ENCODE data around the gene PCDH15. TPM values are rescaled to one million over a fixed set of nuclear protein-coding genes. Genes with fewer than 3 reads are reported as not detected.

PCDH15 gene
- total RNA-seq, 4 donors from 2014 or later, result 0.32 TPM; not detected in 3

DNA sequence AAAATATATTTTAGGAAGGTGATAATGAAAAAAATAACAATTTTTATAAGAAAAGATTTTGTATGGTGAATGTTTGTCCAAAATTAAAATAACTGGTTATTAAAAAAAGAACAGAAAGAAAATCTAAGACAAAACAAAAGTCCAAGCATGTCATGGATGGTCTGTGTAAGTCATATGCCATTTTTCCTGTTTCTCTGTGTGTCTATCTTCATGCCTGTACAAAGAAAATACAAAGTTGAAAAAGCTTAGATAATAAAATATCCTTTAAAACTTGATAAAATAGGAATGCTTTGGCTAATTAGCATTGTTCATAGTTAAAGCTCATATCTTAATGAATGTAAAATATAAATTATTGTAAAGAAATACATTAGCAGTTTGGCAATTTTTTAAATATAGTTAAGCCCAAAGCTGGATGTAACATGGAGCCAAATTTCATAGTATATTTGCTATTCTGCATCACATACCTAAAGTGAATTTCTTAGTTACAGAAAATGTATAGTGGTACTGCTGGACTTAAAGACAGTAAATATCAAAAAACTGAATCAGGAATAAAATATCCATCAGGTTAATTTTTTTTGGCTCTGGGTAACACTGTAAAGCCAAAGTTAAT lies 661.1 kb downstream of the PCDH15 start:
- DNase-seq (ENCODE audit: low spot score) (no peak), ATAC-seq (ENCODE audit: low FRiP score) (no peak)
- TF ChIP-seq, protein P1, sequence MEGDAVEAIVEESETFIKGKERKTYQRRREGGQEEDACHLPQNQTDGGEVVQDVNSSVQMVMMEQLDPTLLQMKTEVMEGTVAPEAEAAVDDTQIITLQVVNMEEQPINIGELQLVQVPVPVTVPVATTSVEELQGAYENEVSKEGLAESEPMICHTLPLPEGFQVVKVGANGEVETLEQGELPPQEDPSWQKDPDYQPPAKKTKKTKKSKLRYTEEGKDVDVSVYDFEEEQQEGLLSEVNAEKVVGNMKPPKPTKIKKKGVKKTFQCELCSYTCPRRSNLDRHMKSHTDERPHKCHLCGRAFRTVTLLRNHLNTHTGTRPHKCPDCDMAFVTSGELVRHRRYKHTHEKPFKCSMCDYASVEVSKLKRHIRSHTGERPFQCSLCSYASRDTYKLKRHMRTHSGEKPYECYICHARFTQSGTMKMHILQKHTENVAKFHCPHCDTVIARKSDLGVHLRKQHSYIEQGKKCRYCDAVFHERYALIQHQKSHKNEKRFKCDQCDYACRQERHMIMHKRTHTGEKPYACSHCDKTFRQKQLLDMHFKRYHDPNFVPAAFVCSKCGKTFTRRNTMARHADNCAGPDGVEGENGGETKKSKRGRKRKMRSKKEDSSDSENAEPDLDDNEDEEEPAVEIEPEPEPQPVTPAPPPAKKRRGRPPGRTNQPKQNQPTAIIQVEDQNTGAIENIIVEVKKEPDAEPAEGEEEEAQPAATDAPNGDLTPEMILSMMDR (IDR thresholded peaks at IDR 0.05), result no peak

- TF ChIP-seq, protein P1 (IDR thresholded peaks at IDR 0.05), result no peak
Observed at GRCh38 chr10:54137396-54137795, 663.6 kb downstream of the PCDH15 start.

GRCh38 chr10:54133203-54133602 lies 667.8 kb downstream of the PCDH15 start:
- TF ChIP-seq, protein P1 (IDR thresholded peaks at IDR 0.05), result no peak
- ATAC-seq (ENCODE audit: low FRiP score), result no peak
- no peak for DNase-seq (ENCODE audit: low spot score)

More at GRCh38 chr10:54137396-54137795, 663.6 kb downstream of the PCDH15 start:
- no peak for DNase-seq (ENCODE audit: low spot score)
- no peak for ATAC-seq (ENCODE audit: low FRiP score)

- no peak for ATAC-seq (ENCODE audit: low FRiP score)
- DNase-seq (ENCODE audit: low spot score), result no peak
- TF ChIP-seq, protein P1 (IDR thresholded peaks at IDR 0.05), result no peak
Observed at GRCh38 chr10:54131833-54132232, 669.2 kb downstream of the PCDH15 start.

DNA sequence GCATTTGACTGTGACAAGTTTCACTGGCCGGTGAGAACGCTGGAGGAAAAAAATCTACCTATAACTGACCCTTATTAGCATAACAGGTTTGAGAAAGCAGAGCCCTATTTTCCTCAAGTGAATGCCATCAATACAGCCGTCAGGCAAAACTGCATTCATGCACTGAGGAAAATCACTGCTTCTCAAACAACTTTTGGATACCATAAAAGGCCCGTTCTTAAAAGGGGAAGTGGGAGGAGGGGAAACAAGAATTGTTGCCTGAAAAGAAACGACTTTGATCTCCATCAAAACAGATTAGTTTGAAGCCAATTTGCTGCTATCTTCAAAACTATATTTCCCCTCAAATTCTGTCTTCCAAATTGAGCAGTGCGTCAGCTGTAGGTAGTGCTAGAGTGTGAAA lies 670.6 kb downstream of the PCDH15 start:
- ATAC-seq (ENCODE audit: low FRiP score) (no peak), DNase-seq (ENCODE audit: low spot score) (no peak)
- TF ChIP-seq, protein P1 (IDR thresholded peaks at IDR 0.05), result no peak

GRCh38 chr10:54125098-54125747 lies 675.8 kb downstream of the PCDH15 start:
- TF ChIP-seq, protein P1 (IDR thresholded peaks at IDR 0.05), result no peak
- DNase-seq (ENCODE audit: low spot score) (no peak), ATAC-seq (ENCODE audit: low FRiP score) (no peak)

All from omental fat pad (tissue), 4 donors.